Kidney (tissue), 14 donors: ENCODE measurements around the gene VSIG10. TPM values are rescaled to one million over a fixed set of nuclear protein-coding genes. Genes with fewer than 3 reads are reported as not detected.

Experiments
- DNase-seq, 5 donors: peaks; one replicate each; pipeline ENCODE4 v3.0.0-alpha.2; 2013 to 2020
- FAIRE-seq: peaks from 2 replicates; lab custom pipeline; 2012; peaks lifted over from hg19 to GRCh38; lab: Jason Lieb, UNC
- H3K27ac ChIP-seq, 2 donors: one replicate each; pipeline ENCODE4 v1.7.0; 2013; ENCODE audit warnings: low read depth in 2 of 2, low read length in 2 of 2, inconsistent platforms in 1 of 2
- H3K27me3 ChIP-seq: one replicate; pipeline ENCODE4 v1.7.1; 2013; ENCODE audit warnings: low read length, inconsistent platforms; ENCODE audit not compliant: control insufficient read depth, insufficient read depth
- H3K36me3 ChIP-seq, 3 donors: one replicate each; pipeline versions ENCODE4 v1.7.0 to v1.7.1; 2013; ENCODE audit warnings: low read length in 3 of 3, control low read depth in 1 of 3, inconsistent platforms in 1 of 3; ENCODE audit not compliant: insufficient read depth in 3 of 3, control insufficient read depth in 2 of 3
- H3K4me1 ChIP-seq, 3 donors: one replicate each; pipeline versions ENCODE4 v1.7.0 to v1.7.1; 2013; ENCODE audit warnings: low read length in 3 of 3, inconsistent platforms in 1 of 3, low read depth in 1 of 3; ENCODE audit not compliant: control insufficient read depth in 2 of 3, insufficient read depth in 2 of 3
- H3K4me3 ChIP-seq, 3 donors: one replicate each; pipeline versions ENCODE4 v1.7.0 to v1.8.1; 2013; ENCODE audit warnings: low read length in 3 of 3, control low read depth in 1 of 3, inconsistent platforms in 1 of 3
- H3K9ac ChIP-seq, 3 donors: one replicate each; pipeline versions ENCODE4 v1.7.0 to v1.7.1; 2013; ENCODE audit warnings: low read length in 3 of 3, control low read depth in 1 of 3, inconsistent platforms in 1 of 3
- H3K9me3 ChIP-seq, 3 donors: one replicate each; pipeline versions ENCODE4 v1.7.0 to v1.7.1; 2013; ENCODE audit warnings: low read length in 3 of 3, control low read depth in 1 of 3, inconsistent platforms in 1 of 3; ENCODE audit not compliant: control insufficient read depth in 2 of 3, insufficient read depth in 1 of 3
- intact Hi-C: fragments of 100-400 bp; cut with DNase I; formaldehyde crosslinking; loops from one replicate; pipeline ENCODE4 v1.11.1; 2022
- polyA plus RNA-seq: library from polyadenylated mRNA; stranded (reverse); fragments of 350-450 nt; fragmentation: Illumina TruSeq; extraction: RNeasy Lipid Tissue Mini Kit (QIAGEN cat#74804); gene quantifications from one replicate; pipeline ENCODE4 v1.2.3, GENCODE V29; 2014; ENCODE audit warnings: low read depth, low replicate concordance; ENCODE audit not compliant: insufficient read depth
- total RNA-seq: library from RNA; stranded (reverse); fragmentation: NEBNext Ultra II Directional; extraction: Animal tissue kit (Norgen Biotek cat#: 25700); gene quantifications from one replicate; pipeline ENCODE4 v1.2.1, GENCODE V29; 2021
- TF ChIP-seq, protein P1 (sequence below): IDR thresholded peaks from 3 replicates; pipeline ENCODE4 v1.5.1; 2012; ENCODE audit warnings: mild to moderate bottlenecking, moderate library complexity, borderline replicate concordance; ENCODE audit not compliant: insufficient read depth; ENCODE audit errors: extremely low read depth
- donor health status: control.
- donor health status: control.
- donor health status: control.
- donor health status: control.
- donor health status: control.
- donor health status: DM: yes; HTN: yes; CAD: no.
- donor health status: Normal renal cell carcinoma (clear cell type).

Gene VSIG10
- total and polyA plus RNA-seq, 2 donors from 2014 or later, result 15.8 to 26.1 TPM

DNA sequence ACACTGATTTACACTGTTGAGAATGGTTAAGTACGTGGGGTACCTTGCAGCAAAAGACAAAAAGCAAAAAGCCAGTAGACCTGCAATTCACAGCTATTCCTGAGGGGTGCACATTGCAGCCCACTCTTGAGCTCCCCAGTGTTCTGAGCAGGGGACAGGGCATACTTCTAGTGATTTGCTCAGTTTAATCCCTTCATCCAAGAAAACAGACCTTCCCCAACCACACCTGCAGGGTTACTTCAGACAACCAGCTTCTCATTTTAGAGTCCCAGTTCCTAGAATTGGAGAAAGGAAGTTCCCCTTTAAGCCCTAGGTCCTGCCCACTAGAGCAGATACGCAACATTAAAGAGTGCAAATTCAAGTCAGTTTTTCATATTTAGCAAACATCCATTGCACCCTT lies 39.2 kb downstream of the VSIG10 start:
- FAIRE-seq, result no peak
- H3K4me1 ChIP-seq, result peaks cover 0 to 11% (median 7%) of the 10 kb centered on the region in 3 donors
- intact Hi-C loops, result no loop called here
- H3K9ac ChIP-seq, result no peak overlapping the region
- no peaks in the 10 kb centered on the region for H3K36me3 ChIP-seq
- H3K9me3 ChIP-seq, result no peaks in the 10 kb centered on the region
- H3K4me3 ChIP-seq, result no peak overlapping the region
- TF ChIP-seq, protein P1, sequence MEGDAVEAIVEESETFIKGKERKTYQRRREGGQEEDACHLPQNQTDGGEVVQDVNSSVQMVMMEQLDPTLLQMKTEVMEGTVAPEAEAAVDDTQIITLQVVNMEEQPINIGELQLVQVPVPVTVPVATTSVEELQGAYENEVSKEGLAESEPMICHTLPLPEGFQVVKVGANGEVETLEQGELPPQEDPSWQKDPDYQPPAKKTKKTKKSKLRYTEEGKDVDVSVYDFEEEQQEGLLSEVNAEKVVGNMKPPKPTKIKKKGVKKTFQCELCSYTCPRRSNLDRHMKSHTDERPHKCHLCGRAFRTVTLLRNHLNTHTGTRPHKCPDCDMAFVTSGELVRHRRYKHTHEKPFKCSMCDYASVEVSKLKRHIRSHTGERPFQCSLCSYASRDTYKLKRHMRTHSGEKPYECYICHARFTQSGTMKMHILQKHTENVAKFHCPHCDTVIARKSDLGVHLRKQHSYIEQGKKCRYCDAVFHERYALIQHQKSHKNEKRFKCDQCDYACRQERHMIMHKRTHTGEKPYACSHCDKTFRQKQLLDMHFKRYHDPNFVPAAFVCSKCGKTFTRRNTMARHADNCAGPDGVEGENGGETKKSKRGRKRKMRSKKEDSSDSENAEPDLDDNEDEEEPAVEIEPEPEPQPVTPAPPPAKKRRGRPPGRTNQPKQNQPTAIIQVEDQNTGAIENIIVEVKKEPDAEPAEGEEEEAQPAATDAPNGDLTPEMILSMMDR, result no peak
- H3K27ac ChIP-seq, result no peak overlapping the region
- H3K27me3 ChIP-seq, result no peaks in the 10 kb centered on the region
- peak in 2 of 5 donors; percentile 23 to 46 for DNase-seq

- intact Hi-C loops, result no loop called here
- H3K36me3 ChIP-seq, result no peaks in the 10 kb centered on the region
- DNase-seq (no peak), FAIRE-seq (no peak)
- peaks cover 0 to 11% (median 7%) of the 10 kb centered on the region in 3 donors for H3K4me1 ChIP-seq
- H3K27ac ChIP-seq, result no peak overlapping the region
- no peaks in the 10 kb centered on the region for H3K27me3 ChIP-seq
- H3K9ac ChIP-seq, result no peak overlapping the region
- H3K4me3 ChIP-seq, result no peak overlapping the region
- TF ChIP-seq, protein P1, result no peak
- H3K9me3 ChIP-seq, result no peaks in the 10 kb centered on the region
Measured at GRCh38 chr12:118063576-118064391, 40.0 kb downstream of the VSIG10 start.

DNA sequence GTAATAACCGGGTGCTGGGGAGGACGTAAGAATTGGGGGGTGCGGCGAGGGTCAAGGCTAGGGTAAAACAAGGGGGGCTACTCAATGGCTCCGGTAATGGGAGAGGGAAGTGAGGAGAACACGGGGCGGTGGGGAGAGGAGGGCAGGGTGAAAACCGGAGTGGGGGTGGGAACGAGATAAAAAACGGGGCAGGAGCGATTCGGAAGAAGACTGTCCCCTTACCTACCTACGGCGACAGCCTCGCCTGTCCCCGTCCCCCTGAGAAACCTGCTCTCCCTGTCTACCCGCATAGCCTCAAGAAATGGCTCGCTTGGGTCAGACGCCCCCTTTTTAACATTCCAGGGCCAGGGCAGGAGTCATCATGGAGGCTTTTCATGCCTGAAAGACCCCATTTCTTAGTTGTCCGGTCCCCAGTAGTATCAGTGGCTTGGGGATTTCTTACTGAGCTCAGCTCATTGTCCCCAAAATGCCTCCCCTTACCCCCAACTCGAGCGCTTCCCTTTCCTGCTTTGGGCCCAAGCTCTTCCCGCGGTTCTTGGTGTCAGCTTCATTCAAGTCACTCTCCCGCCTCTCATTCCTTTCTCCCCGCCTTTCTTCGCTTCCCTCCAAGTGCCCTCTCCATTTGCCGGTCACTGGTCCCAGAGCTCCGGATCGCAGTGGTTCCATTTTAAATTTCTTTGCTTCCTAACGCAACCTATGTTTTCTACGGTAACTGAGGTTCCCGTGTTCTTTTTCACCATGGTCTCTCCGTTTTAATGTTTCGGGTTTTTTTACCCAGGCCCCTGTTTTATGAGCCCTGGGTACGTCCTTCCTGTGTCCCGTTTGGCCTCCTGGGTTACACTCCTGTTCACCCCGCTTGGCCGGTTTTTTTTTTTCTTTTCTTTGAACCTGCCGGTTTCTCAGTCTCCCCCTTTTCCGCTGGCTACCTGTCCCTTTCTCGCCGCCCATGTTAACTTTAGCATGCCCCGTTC lies 41.7 kb downstream of the VSIG10 start:
- no peak for FAIRE-seq
- TF ChIP-seq, protein P1, result no peak
- peak; percentile 53 to 82 (median 75) for DNase-seq
- H3K4me3 ChIP-seq, result peak overlapping the region; percentile 79 to 89 (median 87)
- H3K27me3 ChIP-seq, result no peaks in the 10 kb centered on the region
- intact Hi-C loops, result no loop called here
- H3K9ac ChIP-seq, result peak overlapping the region; percentile 48 to 98 (median 91)
- H3K36me3 ChIP-seq, result no peaks in the 10 kb centered on the region
- H3K4me1 ChIP-seq, result peaks cover 0 to 11% (median 7%) of the 10 kb centered on the region in 3 donors
- H3K27ac ChIP-seq, result peak overlapping the region; percentile 95 to 98
- H3K9me3 ChIP-seq, result no peaks in the 10 kb centered on the region
